HG03469 (cell line): Measurements from ENCODE around the gene ABCD3.

Experiments
- ATAC-seq: cut with Tn5 transposase; IDR thresholded peaks from one replicate; pipeline ENCODE4 v1.9.1; 2021; ENCODE audit warnings: mild to moderate bottlenecking, moderate library complexity, moderate number of reproducible peaks; ENCODE audit not compliant: unreplicated experiment

ABCD3 gene

DNA sequence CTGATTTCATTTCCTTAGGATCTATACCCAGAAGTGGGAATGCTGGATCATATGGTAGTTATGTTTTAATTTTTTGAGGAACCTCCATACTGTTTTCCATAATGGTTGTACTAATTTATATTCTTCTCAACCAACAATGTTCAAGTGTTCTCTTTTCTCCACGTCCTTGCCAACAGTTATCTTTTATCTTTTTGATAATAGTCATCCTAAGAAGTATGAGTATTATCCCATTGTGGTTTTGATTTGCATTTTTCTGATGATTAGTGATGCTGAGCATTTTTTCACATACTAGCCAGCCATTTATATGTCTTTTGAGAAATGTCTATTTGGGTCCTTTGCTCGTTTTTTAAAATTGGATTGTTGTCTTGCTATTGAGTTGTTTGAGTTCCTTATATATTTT lies 38.5 kb downstream of the ABCD3 start:
- no peak for ATAC-seq

DNA sequence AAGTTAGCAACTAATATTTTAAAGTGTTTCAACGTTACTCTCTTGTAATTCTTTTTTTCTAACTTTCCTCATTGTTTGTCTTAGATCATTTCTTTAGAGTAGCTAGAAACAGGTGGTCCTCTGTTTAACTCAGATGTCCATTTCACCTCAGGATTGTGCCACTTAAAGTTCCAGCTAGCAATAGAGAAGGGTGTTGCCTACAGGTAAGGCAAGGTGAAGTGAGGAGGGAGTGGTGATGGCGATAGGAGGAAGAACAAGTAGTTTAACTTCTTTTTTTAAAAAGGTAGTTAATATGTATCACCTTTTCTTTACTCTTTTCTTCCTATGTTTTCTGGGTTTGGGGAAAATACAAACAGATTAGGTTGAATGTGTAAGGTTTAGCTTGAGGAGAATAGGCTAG lies 44.4 kb downstream of the ABCD3 start:
- no peak for ATAC-seq

DNA sequence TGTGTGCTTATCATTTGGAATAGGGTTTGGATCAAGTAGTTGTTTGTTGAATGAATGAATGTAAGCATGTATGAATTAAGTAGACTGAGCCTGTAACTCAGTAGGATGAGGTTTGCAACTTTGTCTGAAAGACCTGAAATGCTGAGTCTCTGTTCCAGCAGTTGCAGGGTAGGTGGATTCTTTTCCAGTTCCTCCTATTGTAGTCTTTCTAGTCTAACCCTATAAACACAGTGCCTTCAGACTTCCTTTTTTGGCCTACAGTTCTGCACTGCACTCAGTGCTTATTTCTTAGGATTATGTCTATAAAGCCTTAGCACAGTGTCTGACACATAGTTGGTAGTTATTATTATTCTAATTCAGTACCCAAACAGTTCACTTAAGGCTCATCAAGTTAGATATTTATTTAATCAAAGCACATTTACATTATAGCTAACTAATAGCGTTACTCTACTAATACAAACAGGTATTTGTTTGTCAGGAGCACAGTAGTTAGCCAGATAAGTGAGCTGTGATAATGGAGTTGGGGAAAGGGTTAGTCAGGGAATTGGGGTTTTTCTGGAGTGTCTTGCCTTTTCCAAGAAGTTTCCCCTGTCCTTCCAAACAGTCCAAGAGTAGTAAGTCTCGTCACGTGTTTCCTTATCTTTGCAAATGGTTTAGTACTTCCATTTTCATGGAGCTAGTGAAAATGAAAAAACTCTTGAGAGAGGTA lies 45.0 kb downstream of the ABCD3 start:
- no peak for ATAC-seq

DNA sequence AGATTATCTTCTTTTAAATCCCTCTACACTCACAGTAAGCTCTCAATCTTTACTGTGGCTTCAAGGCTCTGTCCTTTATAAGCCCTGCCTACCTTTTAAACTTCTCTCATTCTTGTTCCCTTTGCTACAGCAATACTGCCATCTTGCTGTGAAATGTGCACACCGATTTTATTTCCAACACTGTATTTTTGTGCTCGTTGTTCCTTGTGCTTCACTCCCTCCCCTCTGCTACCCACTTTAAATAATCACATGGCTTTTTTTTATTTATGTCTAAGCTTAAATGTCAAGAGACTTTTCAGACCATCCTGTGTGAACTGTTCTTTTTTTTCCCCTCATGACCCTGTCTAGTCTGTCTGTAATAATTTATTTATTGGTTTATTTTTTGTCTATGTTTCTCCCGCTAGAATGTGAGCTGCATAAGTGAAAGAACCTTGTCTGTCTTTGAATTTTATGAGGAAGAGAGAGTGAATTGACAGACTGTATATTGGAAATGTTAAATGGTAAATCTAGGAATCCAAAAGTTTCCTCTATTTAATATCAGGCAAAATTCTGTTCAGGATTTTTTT lies 45.7 kb downstream of the ABCD3 start:
- no peak for ATAC-seq

DNA sequence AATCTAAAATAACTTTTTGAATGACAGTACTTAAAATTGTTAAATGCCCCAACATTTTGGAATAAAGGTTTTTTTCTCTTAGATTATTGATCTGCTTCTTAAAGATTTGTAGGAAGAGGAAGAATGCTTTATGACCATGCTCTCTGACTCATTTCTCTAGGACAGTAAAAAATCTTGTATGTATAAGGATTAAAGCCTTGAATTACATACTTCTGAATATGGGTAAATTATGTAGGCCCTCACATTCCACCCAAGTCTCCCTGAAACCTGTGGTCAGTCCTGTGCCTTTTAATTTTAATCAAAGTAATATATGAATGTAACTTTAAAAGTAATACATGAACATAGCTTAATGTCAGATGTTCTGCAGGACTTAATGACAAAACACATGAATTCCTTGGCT lies 50.5 kb downstream of the ABCD3 start:
- no peak for ATAC-seq

DNA sequence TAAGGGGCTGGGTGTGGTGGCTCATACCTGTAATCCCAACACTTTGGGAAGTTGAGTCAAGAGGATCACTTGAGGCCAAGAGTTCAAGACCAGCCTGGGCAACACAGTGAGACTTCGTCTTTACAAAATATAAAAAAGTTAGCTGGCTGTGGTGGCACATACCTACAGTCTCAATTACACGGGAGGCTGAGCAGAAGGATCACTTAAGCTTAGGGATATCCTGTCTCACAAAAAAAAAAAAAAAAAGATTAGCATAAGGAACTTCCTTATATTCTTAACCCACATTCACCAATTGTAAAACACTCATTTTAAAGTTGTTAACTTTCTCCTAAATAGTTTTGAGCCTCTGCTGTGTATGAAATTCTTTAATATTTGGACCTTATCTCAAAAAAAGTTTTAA lies 53.1 kb downstream of the ABCD3 start:
- ATAC-seq: no peak

DNA sequence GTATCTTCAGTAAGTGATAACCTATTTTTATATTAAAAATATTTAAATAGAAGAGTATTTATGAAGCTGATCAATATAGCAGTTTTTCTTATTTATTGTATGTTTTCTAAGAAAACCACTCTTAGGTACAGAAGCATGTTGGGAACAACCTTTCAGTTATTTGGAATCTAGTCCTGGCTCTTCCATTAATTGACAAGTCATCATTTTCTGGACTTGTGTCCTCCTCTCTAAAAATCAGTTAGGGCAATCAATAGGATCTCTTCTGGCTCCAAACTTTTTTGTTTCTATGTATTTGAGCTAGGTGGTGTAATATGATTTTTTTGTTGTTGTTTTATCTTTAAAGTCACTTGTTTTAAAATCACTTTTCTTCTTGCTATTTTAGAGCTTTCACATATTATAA lies 57.0 kb downstream of the ABCD3 start:
- no peak for ATAC-seq

DNA sequence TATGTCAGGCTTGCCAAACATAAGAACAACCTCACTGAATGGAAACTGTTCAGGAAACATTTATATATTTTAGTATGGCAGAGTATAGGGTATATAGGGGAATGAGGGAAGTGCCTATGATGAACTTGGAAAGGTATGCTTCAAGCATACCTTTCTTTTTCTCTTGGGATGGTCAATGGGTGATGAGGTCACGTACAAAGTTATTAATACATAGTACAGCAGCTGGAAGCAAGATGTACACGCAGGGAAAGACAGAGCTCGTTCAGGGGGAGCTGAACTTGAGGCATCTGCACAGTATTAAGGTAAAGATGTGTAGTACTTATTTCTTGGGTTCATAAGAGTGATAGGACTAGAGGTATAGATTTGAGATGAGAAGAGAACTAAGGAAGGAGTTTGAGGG lies 61.5 kb downstream of the ABCD3 start:
- ATAC-seq: no peak

DNA sequence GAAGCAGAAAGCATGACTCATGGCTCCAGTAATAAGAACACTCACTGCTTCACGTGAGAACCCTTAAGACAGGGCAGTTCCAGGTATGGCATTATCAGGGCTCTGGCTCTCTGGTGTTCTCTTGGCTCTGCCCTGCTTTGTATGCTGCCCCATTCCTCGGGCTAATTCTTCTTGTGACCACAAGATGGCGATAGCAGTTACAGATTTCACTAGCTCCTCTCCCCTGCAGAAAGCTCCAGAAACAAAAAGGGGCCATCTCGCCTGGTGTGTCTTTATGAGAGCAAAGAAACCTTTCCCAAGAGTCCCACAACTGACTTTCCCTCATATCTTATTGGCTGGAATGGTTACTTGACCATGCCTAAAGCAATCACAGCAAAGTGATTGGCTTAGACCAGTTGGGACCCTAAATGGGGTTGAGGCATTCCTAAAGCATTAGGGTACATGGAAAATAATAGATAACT lies 63.3 kb downstream of the ABCD3 start:
- ATAC-seq: peak; percentile 87

DNA sequence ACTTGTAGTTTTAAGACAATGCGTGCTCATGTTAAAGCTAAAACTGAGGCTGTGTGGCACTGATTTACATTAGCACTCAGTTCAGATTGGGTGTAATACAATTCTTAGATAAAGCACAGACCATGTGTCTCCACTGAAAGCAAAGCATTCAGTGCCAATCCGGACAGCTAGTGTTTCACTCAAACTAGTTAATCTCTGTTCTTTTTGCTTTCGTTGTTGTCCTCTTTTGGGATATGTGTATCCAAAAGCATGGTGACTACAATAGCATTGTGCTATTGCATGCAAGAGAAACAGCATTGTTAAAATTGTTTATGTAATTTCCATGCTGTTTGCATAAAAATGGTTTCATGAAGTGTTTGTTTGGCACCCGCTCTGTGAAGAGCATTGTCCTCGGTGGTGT lies 68.8 kb downstream of the ABCD3 start:
- ATAC-seq: no peak

DNA sequence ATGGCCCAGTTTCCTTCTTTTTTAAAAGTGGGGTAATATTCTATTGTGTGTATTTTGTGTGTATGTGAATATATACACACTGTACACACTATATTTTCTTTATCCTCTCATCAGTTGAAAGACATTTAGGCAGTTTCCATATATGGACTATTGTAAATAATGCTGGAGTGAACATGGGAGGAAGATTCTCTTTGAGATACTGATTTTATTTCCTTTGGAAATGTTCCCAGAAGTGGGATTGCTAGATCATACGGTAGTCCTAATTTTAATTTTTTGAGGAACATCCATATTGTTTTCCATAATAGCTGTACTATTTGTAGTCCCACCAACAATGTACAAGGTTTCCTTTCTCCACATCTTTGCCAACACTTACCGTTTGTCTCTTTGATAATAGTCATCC lies 72.4 kb downstream of the ABCD3 start:
- no peak for ATAC-seq

DNA sequence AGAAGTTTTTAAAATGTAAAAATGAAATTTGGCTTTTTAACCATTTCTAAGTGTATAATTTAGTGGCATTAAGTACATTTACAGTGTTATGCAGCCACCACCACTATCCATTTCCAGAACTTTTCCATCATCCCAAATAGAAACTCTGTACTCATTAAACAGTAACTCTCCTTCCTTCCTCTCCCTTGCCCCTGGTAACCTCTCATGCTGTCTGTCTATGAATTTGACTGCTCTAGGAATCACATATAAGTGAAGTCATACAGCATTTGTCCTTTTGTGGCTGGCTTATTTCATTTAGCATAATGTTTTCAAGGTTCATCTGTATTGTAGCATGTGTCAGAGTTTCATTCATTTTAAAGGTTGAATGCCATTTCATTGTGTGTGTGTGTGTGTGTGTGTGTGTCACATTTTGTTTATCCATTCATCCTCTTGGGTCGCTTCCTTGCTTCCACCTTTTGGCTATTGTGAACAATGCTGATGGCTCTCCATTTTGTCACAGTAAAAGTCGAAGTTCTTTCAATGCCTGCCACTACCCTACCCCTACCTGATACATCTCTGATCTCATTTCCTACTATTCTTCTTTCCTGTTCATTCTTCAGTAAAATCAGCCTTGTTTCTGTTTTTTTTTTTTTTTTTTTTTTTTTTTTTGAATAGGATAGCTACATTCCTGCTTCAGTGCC lies 78.0 kb downstream of the ABCD3 start:
- ATAC-seq: no peak

DNA sequence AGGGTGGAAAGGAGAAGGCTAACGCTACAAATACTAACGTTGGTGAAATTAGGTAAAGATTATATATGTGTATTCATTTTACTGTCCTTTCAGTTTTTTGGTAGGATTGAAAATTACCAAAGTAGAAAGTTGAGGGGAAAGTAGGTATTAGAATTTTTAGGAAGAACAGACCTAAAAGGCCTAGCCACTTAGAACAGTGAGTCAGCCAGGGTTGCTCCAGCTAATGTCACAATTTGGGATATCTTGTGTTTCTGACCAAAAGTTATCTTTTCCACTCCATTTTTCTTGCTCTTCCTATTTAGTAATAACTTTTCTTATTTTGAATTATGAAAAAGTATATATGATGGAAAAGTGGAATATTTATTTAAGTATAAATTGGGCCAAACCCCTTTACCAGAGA lies 83.2 kb downstream of the ABCD3 start:
- ATAC-seq: no peak

DNA sequence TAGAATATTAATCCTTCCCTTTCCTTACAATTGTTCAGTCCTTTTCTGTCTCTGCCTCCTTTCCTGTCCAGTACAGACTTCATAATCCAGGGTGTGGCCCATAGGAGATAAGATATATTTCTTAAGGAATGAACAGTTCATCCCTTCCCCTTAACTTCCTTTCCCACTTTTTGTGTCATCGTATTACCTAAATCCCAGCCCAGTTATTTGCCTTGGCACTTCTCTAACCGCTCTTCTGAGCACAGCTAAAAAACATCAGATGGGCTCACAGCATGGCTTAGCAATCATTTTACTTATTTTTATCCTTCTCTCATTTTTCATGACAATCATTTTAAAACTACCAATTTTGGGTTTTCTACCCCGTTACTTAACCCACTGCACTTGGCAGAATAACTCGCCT lies 83.7 kb downstream of the ABCD3 start:
- no peak for ATAC-seq

DNA sequence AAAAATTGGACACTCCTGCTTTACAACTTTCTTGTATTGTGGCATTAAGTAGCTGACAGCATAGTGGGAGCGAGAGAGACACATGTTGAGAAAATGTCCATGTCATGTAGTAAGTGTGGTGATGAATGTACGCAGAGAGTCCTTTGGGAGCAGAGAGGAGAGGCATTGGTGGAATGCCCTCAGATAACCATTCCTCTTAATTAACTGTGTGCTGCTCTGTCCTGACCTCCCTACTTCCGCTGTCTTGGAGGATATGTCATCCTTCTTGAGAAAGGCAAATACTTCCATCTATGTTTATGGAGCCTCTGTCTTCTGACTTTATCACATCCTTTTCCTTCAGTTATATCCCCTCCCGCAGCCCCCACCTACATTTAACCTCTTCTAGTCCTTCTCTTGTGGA lies 85.0 kb downstream of the ABCD3 start:
- ATAC-seq: no peak

DNA sequence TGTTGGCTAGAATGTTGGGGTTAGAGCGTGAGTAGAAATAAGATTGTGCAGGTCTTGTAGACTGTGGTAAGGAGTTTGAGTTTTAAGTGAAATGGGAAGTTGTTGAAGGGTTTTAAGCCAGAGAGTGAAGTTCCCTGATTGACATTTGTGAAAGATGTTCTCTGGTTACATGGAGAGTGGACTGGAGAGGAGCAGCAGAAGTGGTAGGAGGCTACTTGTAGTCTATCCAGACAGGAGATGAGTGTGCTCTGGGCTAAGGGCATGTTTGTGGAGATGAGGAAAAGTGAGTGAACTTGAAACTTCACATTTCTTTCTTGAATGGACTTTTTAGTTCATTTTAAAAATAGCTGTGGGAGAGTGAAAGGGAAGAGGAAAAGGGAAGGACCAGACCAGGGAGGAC lies 86.4 kb downstream of the ABCD3 start:
- ATAC-seq: no peak

DNA sequence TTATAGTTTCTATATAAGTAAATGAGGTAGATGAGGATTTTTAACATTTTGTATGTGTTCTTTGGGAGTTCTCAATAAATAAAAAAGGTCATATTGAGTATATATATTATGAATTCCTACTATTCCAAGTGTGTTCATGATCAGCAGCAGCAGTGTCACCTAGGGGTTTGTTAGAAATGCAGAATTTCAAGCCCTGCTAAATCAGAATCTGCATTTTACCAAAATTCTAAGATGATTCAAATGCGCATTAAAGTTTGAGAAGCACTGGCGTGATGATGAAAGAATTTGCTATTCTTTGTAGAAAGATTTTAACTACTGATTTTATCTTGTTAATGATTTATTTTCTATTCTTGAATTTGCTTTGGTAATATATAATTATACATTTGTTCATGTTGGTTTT lies 94.6 kb downstream of the ABCD3 start:
- ATAC-seq: no peak

DNA sequence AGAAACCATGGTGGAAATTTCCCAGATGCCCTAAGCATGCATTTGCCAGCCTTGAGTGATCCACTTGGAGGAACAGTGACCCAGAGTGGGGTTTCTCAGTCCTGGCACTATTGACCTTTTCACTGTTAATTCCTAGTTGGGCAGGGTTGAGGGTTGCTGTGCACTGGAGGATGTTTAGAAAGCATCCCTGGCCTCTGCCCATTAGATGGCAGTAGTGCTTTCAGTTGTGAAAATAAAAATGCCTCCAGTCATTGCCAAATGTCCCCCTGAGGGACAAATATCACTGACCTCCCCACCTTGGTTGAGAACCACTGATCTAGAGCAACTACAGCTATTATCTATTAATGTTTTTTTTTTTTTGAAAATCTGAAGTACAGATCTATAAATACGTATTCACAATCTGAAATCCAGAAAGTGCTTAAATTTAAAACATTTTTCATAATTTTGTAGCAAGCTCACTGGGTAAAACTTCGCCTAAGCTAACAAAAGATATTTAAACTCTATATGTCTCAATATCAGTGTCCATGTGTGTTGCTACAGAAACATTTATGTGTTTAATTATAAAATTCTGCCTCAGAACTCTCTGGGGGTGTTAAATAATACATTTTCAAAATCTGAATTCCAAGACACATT lies 96.0 kb downstream of the ABCD3 start:
- no peak for ATAC-seq

DNA sequence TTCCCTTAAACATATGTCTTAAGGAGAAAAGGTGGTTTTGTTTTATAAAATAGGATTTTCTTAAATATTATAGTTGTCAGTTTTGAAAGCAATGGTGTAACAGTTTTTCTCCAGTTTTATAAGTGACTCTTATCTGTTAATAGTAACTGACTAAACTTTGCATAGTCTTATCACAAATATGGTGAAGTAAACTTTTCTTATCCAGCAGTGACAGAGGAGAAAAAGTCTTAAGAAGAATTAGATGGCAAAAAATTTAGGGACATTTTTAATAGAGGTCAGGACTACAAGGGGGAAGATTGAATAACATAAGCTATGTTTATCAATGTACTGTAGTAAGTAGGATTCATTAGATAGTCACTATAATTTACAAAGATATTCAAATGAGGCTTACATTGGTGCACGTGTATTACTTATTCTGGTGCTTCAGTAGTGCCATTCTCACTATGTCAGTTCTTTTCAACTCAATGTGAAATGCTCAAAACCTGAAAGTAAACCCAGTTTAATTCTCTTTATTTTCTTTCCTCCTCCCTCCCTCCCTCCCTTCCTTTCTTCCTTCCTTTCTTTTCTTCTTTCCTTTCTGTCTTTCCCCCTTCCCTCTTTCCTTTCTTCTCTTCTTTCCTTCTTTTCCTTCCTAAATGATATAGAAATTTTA lies 97.2 kb downstream of the ABCD3 start:
- ATAC-seq: no peak

DNA sequence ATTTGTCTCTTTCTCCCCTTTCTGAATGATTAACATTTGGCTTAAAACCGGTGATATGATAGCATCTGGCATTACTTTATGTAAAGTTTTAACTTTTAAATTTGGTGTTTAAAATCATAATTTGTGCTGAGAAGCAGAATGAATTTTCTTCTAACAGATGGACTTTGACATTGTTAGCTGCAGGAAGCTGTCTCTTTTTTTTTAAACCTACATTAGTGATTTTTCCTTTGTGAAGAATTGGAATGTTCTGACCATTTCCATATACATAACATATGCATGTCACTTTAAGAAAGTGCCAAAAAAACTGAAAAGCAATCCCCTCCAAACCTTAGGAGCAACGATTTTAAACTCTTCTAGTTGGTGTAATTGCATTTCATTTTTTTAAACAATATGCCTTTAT lies 101.2 kb downstream of the ABCD3 start:
- no peak for ATAC-seq

DNA sequence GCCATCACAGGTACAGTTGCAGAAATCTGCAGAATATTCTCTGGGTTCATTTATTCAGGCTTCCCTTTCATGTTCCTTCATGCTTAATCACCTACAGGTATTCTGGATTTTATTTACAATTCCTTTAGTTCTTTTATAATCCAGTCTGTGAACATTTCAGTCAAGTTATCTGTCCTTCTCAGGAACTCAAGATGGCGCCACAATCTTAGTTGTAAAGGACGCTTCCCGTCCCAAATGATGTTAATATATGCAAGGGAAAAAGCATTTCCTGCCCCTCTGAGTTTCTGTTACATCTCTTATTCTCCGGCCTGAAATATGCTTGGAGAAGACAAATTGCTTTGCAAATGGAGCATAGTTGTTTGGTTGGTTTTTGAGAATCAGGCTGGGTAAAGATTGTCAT lies 104.1 kb downstream of the ABCD3 start:
- ATAC-seq: no peak
